Measurements from ENCODE around the gene GSS.
"Not testable (repeated sequence)": the region's sequence is repeated elsewhere in the genome, so short reads cannot be mapped to it uniquely, and the experiment has no call there.

GSS gene

DNA sequence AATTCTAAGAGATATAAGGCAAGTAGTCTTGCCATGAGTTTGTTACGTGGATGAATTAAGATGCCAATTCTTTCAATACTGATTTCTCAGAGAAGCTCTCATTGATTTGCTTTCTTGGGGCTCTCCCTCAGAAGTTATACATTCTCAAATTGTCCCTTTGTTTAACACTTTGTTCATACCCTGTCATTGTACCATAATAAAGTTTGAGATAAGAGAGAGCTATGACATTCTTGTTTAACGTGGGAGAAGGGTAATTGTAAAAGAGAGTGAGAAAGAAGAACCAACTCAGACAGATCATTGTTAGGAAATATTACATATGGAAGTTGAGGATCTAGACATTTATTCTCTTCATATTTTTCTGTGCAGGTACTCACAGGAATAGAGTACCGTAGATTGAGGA, 60.1 kb downstream of the GSS start:
- no peak for DNase-seq

GRCh38 chr20:34894723-34895122, 60.9 kb downstream of the GSS start:
- no peak for DNase-seq

- no peak for DNase-seq
Measured at GRCh38 chr20:34892671-34893070, 62.9 kb downstream of the GSS start.

- DNase-seq = no peak
Measured at GRCh38 chr20:34891166-34892062, 64.2 kb downstream of the GSS start.

- no peak for DNase-seq
Measured at GRCh38 chr20:34888468-34888867, 67.1 kb downstream of the GSS start.

GRCh38 chr20:34887023-34887422, 68.6 kb downstream of the GSS start:
- no peak for DNase-seq

- no peak for DNase-seq
Measured at GRCh38 chr20:34886122-34886521, 69.5 kb downstream of the GSS start.

GRCh38 chr20:34884260-34884659, 71.3 kb downstream of the GSS start:
- no peak for DNase-seq

DNA sequence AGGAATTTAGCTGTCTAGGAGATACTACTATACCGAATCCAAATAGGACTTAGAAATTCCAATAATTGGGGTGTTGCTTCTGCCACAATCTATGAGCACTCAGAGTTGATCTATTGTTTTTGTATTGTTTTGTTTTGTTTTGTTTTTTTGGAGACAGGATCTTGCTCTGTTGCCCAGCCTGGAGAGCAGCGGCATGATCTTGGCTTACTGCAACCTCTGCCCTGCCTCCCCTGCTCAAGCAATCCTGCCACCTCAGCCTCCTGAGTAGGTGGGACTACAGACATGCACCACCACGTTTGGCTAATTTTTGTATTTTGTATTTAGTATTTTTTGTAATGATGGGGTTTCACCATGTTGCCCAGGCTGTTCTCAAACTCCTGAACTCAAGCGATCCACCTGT, 71.8 kb downstream of the GSS start:
- no peak for DNase-seq

DNA sequence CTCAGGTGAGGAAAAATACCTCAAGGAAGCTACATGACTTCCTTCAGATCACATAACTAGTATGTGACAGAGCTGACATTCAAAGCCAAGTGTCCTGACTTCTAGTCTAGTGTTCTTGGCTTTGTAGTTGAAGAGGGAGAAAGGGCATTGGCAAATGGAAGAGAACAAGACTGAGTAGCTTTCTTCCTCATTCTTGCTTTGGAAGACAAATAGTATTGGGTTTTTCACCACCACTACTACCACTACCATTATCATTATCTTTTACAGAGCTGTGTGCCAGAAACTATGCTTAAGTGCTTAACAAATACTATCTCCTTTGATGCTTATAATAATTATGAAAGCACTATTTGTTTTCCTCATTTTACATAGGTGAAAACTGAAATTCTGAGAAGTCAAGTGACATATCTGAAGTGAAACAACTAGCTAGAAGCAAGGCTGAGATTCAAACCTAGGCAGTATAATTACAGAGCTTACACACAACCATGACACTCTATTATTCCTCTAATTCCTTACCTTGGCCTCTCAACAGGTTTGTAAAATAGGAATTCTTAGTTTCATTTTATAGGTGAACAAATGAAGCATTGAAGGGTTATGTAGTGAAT, 72.4 kb downstream of the GSS start:
- DNase-seq = no peak

- no peak for DNase-seq
Measured at GRCh38 chr20:34881689-34882088, 73.9 kb downstream of the GSS start.

DNA sequence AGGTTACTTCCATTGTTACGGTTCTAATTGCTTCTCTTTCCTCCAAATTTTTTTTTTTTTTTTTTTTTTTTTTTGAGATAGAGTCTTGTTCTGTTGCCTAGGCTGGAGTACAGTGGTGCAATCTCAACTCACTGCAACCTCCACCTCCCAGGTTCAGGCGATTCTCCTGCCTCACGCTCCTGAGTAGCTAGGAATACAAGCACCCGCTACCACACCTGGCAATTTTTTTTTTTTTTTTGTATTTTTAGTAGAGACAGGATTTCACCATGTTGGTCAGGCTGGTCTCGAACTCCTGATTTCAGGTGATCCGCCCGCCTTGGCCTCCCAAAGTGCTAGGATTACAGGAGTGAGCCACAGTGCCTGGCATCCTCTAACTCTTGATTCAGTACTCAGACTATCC, 74.6 kb downstream of the GSS start:
- DNase-seq = not testable (repeated sequence)

DNA sequence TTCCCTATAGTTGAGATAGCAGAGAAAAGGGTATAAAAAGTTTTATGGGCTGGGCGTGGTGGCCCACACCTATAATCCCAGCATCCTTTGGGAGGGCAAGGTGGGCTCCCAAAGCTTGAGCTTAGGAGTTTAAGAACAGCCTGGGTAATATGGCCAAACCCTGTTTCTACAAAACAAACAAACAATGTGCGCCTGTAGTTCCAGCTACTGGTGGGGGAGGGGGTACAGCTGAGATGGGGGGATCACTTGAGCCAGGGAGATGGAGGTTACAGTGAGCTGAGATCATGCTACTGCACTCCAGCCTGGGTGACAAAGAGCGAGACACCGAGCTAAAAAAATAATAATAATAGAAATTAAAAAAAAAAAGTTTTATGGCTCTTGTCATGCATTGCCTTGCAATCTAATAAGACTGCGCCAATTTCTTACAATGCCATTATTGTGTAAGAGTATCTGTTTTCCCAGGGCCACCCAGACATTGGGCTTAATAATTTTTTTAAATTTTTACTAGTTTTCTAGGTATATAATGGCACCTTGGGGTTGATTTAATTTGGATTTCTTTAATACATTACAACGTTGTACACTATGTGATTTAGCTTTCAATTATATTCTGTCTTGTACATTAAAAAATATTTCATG, 75.3 kb downstream of the GSS start:
- DNase-seq = no peak
